K562 (cell line): ENCODE measurements around the gene ABCA1.

Experiments
- ARID2 ChIP-seq: fragments of 450-650 bp; IDR thresholded peaks from 2 replicates; pipeline ENCODE4 v1.6.1; 2017; ENCODE audit warnings: antibody characterized with exemption, mild to moderate bottlenecking
- CBFB ChIP-seq: sonication (generic); formaldehyde crosslinking; IDR thresholded peaks from 2 replicates; pipeline ENCODE4 v1.4.0; 2020; ENCODE audit warnings: mild to moderate bottlenecking, missing genetic modification reagents
- CTCF ChIP-seq, 3 experiments: IDR thresholded peaks in 2 of 3; conservative IDR thresholded peaks in 1 of 3; 2 replicates each; pipeline ENCODE4 v1.5.1; 2011 to 2012; ENCODE audit warnings: low read length in 3 of 3, mild to moderate bottlenecking in 3 of 3, control low read depth in 2 of 3, improper control_type of control experiment in 1 of 3, inconsistent platforms in 1 of 3, low read depth in 1 of 3, mixed read lengths in 1 of 3, moderate library complexity in 1 of 3; ENCODE audit not compliant: insufficient read depth in 2 of 3
- EHMT2 ChIP-seq: fragments of 450-650 bp; IDR thresholded peaks from 2 replicates; pipeline ENCODE4 v1.6.1; 2018; ENCODE audit warnings: antibody characterized with exemption
- JUND ChIP-seq, 2 experiments: IDR thresholded peaks; 2 replicates in 1 of 2; 3 replicates in 1 of 2; pipeline ENCODE4 v1.6.1; 2011; ENCODE audit warnings: borderline replicate concordance in 2 of 2, low read depth in 2 of 2, low read length in 2 of 2, improper control_type of control experiment in 1 of 2, missing biosample characterization in 1 of 2, missing genetic modification characterization in 1 of 2, missing genetic modification reagents in 1 of 2
- KDM5B ChIP-seq: fragments of 200-600 bp; sonication (generic); IDR thresholded peaks from 2 replicates; pipeline ENCODE4 v1.6.1; 2012; ENCODE audit warnings: low read depth, mild to moderate bottlenecking, moderate library complexity, low read length, control low read depth, inconsistent platforms; ENCODE audit not compliant: insufficient replicate concordance
- POLR2A ChIP-seq: fragments of 450-650 bp; conservative IDR thresholded peaks from 2 replicates; pipeline ENCODE4 v1.6.1; 2016
- STAG1 ChIP-seq: sonication (generic); formaldehyde crosslinking; IDR thresholded peaks from 2 replicates; pipeline ENCODE4 v1.5.0; 2020; ENCODE audit warnings: missing genetic modification reagents, borderline replicate concordance
- TF ChIP-seq, protein P1 (sequence below), 2 experiments: fragments of 450-650 bp; formaldehyde crosslinking in 1 of 2; IDR thresholded peaks; 2 replicates each; pipeline versions ENCODE4 v1.4.0 to v1.6.1; 2014 to 2020; ENCODE audit warnings: mild to moderate bottlenecking in 2 of 2, borderline replicate concordance in 1 of 2, low read depth in 1 of 2

- TF ChIP-seq STAG1 (CRISPR knock-in tag) (no peak), CBFB (CRISPR knock-in tag) (no peak), CTCF (IDR thresholded peaks at IDR 0.05 in 2 of 3, conservative IDR thresholded peaks at IDR 0.05 in 1 of 3; ENCODE audit: insufficient read depth in 2 of 3, low read depth in 1 of 3, low read length in 3 of 3) (no peak), ARID2 (no peak), KDM5B (no peak), EHMT2 (no peak), POLR2A (no peak), JUND (IDR thresholded peaks at IDR 0.05; ENCODE audit: borderline replicate concordance, low read depth, low read length) (no peak), JUND (tag; IDR thresholded peaks at IDR 0.05; ENCODE audit: borderline replicate concordance, low read depth, low read length) (no peak)
- TF ChIP-seq, protein P1, sequence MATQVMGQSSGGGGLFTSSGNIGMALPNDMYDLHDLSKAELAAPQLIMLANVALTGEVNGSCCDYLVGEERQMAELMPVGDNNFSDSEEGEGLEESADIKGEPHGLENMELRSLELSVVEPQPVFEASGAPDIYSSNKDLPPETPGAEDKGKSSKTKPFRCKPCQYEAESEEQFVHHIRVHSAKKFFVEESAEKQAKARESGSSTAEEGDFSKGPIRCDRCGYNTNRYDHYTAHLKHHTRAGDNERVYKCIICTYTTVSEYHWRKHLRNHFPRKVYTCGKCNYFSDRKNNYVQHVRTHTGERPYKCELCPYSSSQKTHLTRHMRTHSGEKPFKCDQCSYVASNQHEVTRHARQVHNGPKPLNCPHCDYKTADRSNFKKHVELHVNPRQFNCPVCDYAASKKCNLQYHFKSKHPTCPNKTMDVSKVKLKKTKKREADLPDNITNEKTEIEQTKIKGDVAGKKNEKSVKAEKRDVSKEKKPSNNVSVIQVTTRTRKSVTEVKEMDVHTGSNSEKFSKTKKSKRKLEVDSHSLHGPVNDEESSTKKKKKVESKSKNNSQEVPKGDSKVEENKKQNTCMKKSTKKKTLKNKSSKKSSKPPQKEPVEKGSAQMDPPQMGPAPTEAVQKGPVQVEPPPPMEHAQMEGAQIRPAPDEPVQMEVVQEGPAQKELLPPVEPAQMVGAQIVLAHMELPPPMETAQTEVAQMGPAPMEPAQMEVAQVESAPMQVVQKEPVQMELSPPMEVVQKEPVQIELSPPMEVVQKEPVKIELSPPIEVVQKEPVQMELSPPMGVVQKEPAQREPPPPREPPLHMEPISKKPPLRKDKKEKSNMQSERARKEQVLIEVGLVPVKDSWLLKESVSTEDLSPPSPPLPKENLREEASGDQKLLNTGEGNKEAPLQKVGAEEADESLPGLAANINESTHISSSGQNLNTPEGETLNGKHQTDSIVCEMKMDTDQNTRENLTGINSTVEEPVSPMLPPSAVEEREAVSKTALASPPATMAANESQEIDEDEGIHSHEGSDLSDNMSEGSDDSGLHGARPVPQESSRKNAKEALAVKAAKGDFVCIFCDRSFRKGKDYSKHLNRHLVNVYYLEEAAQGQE (IDR thresholded peaks at IDR 0.05; ENCODE audit: borderline replicate concordance) = no peak
- TF ChIP-seq, protein P1 (CRISPR knock-in tag; IDR thresholded peaks at IDR 0.05; ENCODE audit: low read depth) = no peak
These were observed 37.6 kb downstream of the ABCA1 start for GRCh38 chr9:104890433-104890770.
